AG04450 (cell line): Measurements from ENCODE around the gene STK35. TPM values are rescaled to one million over a fixed set of nuclear protein-coding genes. Genes with fewer than 3 reads are reported as not detected.

Experiments
- CTCF ChIA-PET: fragments of 300-600, 350-600 bp; formaldehyde crosslinking; extraction: SDS; loops from one replicate; lab custom pipeline; 2022; ENCODE audit warnings: antibody characterized with exemption, inconsistent platforms; lab: Charles Lee
- POLR2A ChIA-PET: fragments of 350-600 bp; formaldehyde crosslinking; extraction: SDS; loops from one replicate; lab custom pipeline; 2021; ENCODE audit warnings: antibody characterized with exemption, inconsistent platforms; lab: Yijun Ruan, JAX
- DNase-seq: peaks from one replicate; pipeline ENCODE4 v3.0.0-alpha.2; 2011; ENCODE audit warnings: low read depth, low spot score
- H3K27ac ChIP-seq: one replicate; pipeline ENCODE4 v1.5.1; 2012; ENCODE audit warnings: low read depth, low read length, control low read depth
- H3K27me3 ChIP-seq: one replicate; pipeline ENCODE4 v1.6.0; 2012; ENCODE audit warnings: low read length; ENCODE audit not compliant: control insufficient read depth, insufficient read depth
- H3K4me3 ChIP-seq: 2 replicates; pipeline ENCODE4 v1.5.1; 2011; ENCODE audit warnings: mild to moderate bottlenecking, low read depth, low read length, control low read depth
- H3K9me3 ChIP-seq: 2 replicates; pipeline ENCODE4 v1.5.1; 2012; ENCODE audit warnings: low read length; ENCODE audit not compliant: control insufficient read depth, insufficient read depth
- CTCF ChIP-seq: IDR thresholded peaks from 2 replicates; pipeline ENCODE4 v1.5.1; 2011; ENCODE audit warnings: low read depth, low read length, control low read depth, inconsistent platforms
- polyA plus RNA-seq: library from polyadenylated mRNA; depleted of rRNA; stranded (reverse); fragments of >200 nt; gene quantifications from 2 replicates; pipeline ENCODE4 v1.2.3, GENCODE V29; 2011

The STK35 gene
- polyA plus RNA-seq, 1 experiment, result 8.0 TPM

- Histone ChIP-seq H3K4me3 (no peak overlapping the region), H3K9me3 (no peaks in the 10 kb centered on the region), H3K27me3 (no peaks in the 10 kb centered on the region), H3K27ac (no peak overlapping the region)
- TF ChIP-seq CTCF, result no peak
- POLR2A ChIA-PET, result no interaction called here
- no peak for DNase-seq
- CTCF ChIA-PET, result no interaction called here
Observed at GRCh38 chr20:2138396-2138795, 36.8 kb downstream of the STK35 start.

- POLR2A ChIA-PET, result no interaction called here
Observed at GRCh38 chr20:2139250-2139649, 37.6 kb downstream of the STK35 start.

GRCh38 chr20:2139736-2140135, 38.1 kb downstream of the STK35 start:
- Histone ChIP-seq H3K27ac (no peak overlapping the region), H3K4me3 (no peak overlapping the region), H3K9me3 (no peaks in the 10 kb centered on the region), H3K27me3 (no peaks in the 10 kb centered on the region)
- no peak for DNase-seq
- no peak for TF ChIP-seq CTCF
- ChIA-PET CTCF (interaction anchor here (1.0 to 2.4 kb wide), 2 partner anchors 33 to 363 kb away, joined by 4 to 7 read pairs; no protein-coding TSS in a partner anchor), POLR2A (no interaction called here)

More at GRCh38 chr20:2139250-2139649, 37.6 kb downstream of the STK35 start:
- no peaks in the 10 kb centered on the region for H3K9me3 ChIP-seq
- no peak for TF ChIP-seq CTCF
- CTCF ChIA-PET, result interaction anchor here (0.6 kb wide), 1 partner anchor 18 kb away, joined by 5 read pairs; no protein-coding TSS in a partner anchor
- H3K27ac ChIP-seq, result no peak overlapping the region
- H3K4me3 ChIP-seq, result no peak overlapping the region
- DNase-seq, result no peak
- no peaks in the 10 kb centered on the region for H3K27me3 ChIP-seq

- ChIA-PET POLR2A (no interaction called here), CTCF (interaction anchor here (1.0 to 2.4 kb wide), 2 partner anchors 32 to 364 kb away, joined by 4 to 7 read pairs; no protein-coding TSS in a partner anchor)
- H3K27ac ChIP-seq, result no peak overlapping the region
- no peak for TF ChIP-seq CTCF
- no peak overlapping the region for H3K4me3 ChIP-seq
- H3K9me3 ChIP-seq, result no peaks in the 10 kb centered on the region
- no peaks in the 10 kb centered on the region for H3K27me3 ChIP-seq
- no peak for DNase-seq
Observed at GRCh38 chr20:2140561-2140960, 38.9 kb downstream of the STK35 start.

- Histone ChIP-seq H3K9me3 (no peaks in the 10 kb centered on the region), H3K27ac (peak overlapping the region; percentile 11), H3K27me3 (no peaks in the 10 kb centered on the region), H3K4me3 (no peak overlapping the region)
- ChIA-PET POLR2A (no interaction called here), CTCF (interaction anchor here (2.4 kb wide), 1 partner anchor 31 kb away, joined by 7 read pairs; no protein-coding TSS in a partner anchor)
- no peak for DNase-seq
- TF ChIP-seq CTCF, result no peak
Observed at GRCh38 chr20:2141600-2142575, 40.3 kb downstream of the STK35 start.
